C4-2B (cell line): ENCODE data around the gene SWI5.

ENCODE experiments used
- CTCF ChIP-seq: fragments of 450-650 bp; conservative IDR thresholded peaks from 2 replicates; pipeline ENCODE4 v1.5.1; 2017; ENCODE audit warnings: mild to moderate bottlenecking
- ZFX ChIP-seq: fragments of 450-650 bp; IDR thresholded peaks from 2 replicates; pipeline ENCODE4 v1.6.1; 2017

GRCh38 chr9:128282500-128282899 lies 6.4 kb downstream of the SWI5 start:
- TF ChIP-seq CTCF (no peak), ZFX (no peak)
